ENCODE data around the gene ADAT3.

DNA sequence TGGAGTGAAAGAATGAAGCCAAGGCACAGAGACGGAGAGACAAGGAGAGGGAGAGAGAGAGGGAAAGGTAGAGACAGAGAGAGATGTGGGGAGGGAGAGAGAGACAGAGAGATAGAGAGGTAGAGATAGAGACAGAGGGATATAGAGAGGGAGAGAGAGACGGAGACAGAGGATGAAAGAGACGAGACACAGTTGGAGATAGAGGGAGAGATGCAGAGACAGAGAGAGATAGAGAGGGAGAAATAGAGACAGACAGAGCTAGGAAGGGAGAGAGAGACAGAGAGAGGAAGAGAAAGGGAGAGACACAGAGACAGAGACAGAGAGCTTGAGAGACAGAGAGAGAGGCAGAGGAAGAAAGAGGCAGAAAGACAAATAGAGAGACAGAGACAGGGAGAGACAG, 31.2 kb downstream of the ADAT3 start:
- TF ChIP-seq, protein P1, sequence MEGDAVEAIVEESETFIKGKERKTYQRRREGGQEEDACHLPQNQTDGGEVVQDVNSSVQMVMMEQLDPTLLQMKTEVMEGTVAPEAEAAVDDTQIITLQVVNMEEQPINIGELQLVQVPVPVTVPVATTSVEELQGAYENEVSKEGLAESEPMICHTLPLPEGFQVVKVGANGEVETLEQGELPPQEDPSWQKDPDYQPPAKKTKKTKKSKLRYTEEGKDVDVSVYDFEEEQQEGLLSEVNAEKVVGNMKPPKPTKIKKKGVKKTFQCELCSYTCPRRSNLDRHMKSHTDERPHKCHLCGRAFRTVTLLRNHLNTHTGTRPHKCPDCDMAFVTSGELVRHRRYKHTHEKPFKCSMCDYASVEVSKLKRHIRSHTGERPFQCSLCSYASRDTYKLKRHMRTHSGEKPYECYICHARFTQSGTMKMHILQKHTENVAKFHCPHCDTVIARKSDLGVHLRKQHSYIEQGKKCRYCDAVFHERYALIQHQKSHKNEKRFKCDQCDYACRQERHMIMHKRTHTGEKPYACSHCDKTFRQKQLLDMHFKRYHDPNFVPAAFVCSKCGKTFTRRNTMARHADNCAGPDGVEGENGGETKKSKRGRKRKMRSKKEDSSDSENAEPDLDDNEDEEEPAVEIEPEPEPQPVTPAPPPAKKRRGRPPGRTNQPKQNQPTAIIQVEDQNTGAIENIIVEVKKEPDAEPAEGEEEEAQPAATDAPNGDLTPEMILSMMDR (IDR thresholded peaks at IDR 0.05; ENCODE audit: poor library complexity) = no peak
- no peak for TF ChIP-seq EZH2 (IDR thresholded peaks at IDR 0.05; ENCODE audit: borderline replicate concordance)
